Measurements from ENCODE around the gene MAN1C1. TPM values are rescaled to one million over a fixed set of nuclear protein-coding genes. Genes with fewer than 3 reads are reported as not detected.
A peak's percentile ranks its signal among the peaks of the same experiment; 100 is the strongest.

MAN1C1 gene
- 9.3 and 9.9 TPM in 2 replicates for total RNA-seq (2021)
- long read RNA-seq, partial matches to known transcripts, result 1 of 3 reads
- long read RNA-seq, other reads (novel, unspliced or antisense), result 2 of 3 reads

DNA sequence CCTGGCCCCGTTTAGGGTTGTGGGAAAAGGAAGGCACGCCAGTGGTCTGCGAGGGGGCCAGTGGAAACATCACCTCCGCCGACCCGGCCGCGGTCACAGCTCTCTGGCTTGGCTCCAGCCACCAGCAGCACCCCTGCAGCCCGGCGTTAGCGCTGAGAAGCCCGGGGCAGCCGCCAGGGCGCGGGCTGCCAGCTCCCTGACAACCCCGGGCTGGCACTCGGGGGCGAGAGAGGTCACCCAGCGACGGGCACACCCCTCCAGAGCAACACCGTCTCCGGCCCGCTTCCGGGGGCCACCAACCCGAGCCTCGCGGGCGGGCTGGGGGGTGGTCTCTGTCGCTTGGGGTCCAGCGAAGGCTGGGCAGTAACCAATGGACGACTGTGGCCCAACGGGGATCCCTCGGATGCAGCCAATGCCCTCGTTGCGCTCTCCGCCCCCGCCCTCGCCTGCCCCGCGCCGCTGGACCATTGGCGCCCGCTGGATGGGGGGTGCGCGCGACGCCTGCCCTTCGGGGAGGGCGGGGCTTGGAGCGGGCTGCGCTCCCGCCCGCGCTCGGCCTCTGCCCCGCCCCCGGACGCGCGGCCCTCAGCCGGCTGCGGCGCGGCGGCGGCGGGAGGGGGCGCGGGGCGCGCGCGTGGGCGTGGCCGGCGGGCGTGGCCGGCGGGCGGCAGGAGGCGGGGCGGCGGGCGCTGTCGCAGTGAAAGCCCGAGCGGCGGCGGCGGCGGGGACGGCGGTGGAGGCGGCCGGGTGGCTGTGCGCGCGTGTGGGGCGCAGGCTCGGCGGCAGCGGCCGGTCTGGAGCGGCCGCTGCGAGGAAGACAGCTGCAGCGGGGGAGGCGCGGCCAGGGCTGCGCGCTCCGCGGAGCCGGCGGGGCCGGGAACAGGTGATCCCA, at the start of gene MAN1C1:
MAN1C1 (plus strand) TSS at position 697 of the 892 bp plus-strand sequence. CDS start 1,007 bp downstream, outside the sequence.
- no peak within 1 kb of the TSS for H2BK12ac ChIP-seq (ENCODE audit: insufficient read length, low read depth, low read length)
- no peaks in the 10 kb centered on the region; the same call in 1 of the 2 replicates for H3K27me3 ChIP-seq (ENCODE audit: insufficient read depth, low read length)
- Mint-ChIP-seq H3K27me3 (ENCODE audit: low read depth) (peaks cover 59% of the 10 kb centered on the region), H3K4me3 (peak within 1 kb of the TSS; percentile 70 to 80), H3K27ac (no peak within 1 kb of the TSS), H3K36me3 (ENCODE audit: insufficient read depth in 1 of 3, low read depth in 3 of 3) (peaks cover 0 to 2% (median 0%) of the 10 kb centered on the region in 3 experiments; a peak in 1 of 7 replicates), H3K9me3 (no peaks in the 10 kb centered on the region), H3K4me1 (peaks cover 27 to 28% of the 10 kb centered on the region in 2 experiments)
- no peaks in the 10 kb centered on the region for H3K4me1 ChIP-seq (ENCODE audit: insufficient read depth, low read length)
- H3K27ac ChIP-seq (ENCODE audit: insufficient read length, low read depth, low read length), result no peak within 1 kb of the TSS
- no peaks in the 10 kb centered on the region for H3K79me2 ChIP-seq (ENCODE audit: insufficient read depth, low read length)
- H4K8ac ChIP-seq (replicated peaks; ENCODE audit: insufficient read length, low read depth, low read length), result no peak within 1 kb of the TSS
- no peak within 1 kb of the TSS for H3K23ac ChIP-seq (ENCODE audit: insufficient read length, low read depth, low read length)
- no peak within 1 kb of the TSS for H3K14ac ChIP-seq (ENCODE audit: insufficient read depth, low read length)
- no peaks in the 10 kb centered on the region for H3K79me1 ChIP-seq (ENCODE audit: insufficient read depth, low read depth, low read length, poor library complexity, severe bottlenecking)
- TF ChIP-seq, protein P1, sequence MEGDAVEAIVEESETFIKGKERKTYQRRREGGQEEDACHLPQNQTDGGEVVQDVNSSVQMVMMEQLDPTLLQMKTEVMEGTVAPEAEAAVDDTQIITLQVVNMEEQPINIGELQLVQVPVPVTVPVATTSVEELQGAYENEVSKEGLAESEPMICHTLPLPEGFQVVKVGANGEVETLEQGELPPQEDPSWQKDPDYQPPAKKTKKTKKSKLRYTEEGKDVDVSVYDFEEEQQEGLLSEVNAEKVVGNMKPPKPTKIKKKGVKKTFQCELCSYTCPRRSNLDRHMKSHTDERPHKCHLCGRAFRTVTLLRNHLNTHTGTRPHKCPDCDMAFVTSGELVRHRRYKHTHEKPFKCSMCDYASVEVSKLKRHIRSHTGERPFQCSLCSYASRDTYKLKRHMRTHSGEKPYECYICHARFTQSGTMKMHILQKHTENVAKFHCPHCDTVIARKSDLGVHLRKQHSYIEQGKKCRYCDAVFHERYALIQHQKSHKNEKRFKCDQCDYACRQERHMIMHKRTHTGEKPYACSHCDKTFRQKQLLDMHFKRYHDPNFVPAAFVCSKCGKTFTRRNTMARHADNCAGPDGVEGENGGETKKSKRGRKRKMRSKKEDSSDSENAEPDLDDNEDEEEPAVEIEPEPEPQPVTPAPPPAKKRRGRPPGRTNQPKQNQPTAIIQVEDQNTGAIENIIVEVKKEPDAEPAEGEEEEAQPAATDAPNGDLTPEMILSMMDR (conservative IDR thresholded peaks at IDR 0.05), result peak; percentile 62
- no peak within 1 kb of the TSS for H3K56ac ChIP-seq (ENCODE audit: insufficient read length, low read depth, low read length)
- no peaks in the 10 kb centered on the region for H3K9me3 ChIP-seq (ENCODE audit: control insufficient read depth, low read depth, low read length)
- no peak within 1 kb of the TSS for H2AFZ ChIP-seq (ENCODE audit: low read length)
- no peak within 1 kb of the TSS for H2BK5ac ChIP-seq (ENCODE audit: insufficient read length, low read length)
- H2BK120ac ChIP-seq (ENCODE audit: low read depth, low read length, poor library complexity, severe bottlenecking), result no peak within 1 kb of the TSS
- H3K23me2 ChIP-seq (ENCODE audit: insufficient read length, low read depth, low read length, poor library complexity, severe bottlenecking), result peaks cover 16% of the 10 kb centered on the region
- peak within 1 kb of the TSS; percentile 61 for H3K4me2 ChIP-seq (ENCODE audit: insufficient read depth, insufficient read length, low read length)
- H2BK20ac ChIP-seq (ENCODE audit: low read depth, low read length, poor library complexity, severe bottlenecking), result no peak within 1 kb of the TSS
- H3T11ph ChIP-seq (ENCODE audit: low read length), result no peak within 1 kb of the TSS
- H4K20me1 ChIP-seq (ENCODE audit: control insufficient read depth, insufficient read depth, insufficient read length), result no peaks in the 10 kb centered on the region
- H2AK5ac ChIP-seq (ENCODE audit: insufficient read length, low read length), result no peak within 1 kb of the TSS
- H3K4ac ChIP-seq (ENCODE audit: low read depth, low read length), result no peak within 1 kb of the TSS
- no peak within 1 kb of the TSS for H4K5ac ChIP-seq (ENCODE audit: insufficient read length, low read depth, low read length)
- H4K91ac ChIP-seq (ENCODE audit: insufficient read length, low read depth, low read length), result no peak within 1 kb of the TSS
- H3K18ac ChIP-seq (ENCODE audit: insufficient read length, low read depth, low read length), result no peak within 1 kb of the TSS
- H2BK15ac ChIP-seq (ENCODE audit: low read depth, low read length), result no peak within 1 kb of the TSS
- no CpG with 5 or more reads among the region's 116 CpGs for WGBS (ENCODE audit: extremely low coverage, insufficient read length, low lambda C conversion rate)
- peak; percentile 97 for DNase-seq
- no peak within 1 kb of the TSS for H3K9ac ChIP-seq (ENCODE audit: extremely low read depth, insufficient read length, low read length)
